Caco-2 (cell line): ENCODE data around the gene PSMA6. TPM values are rescaled to one million over a fixed set of nuclear protein-coding genes. Genes with fewer than 3 reads are reported as not detected.

Experiments used
- BruUV-seq: library from RNA; stranded (reverse); fragments of 400-500 nt; replicated peaks from 2 replicates; lab custom pipeline; 2021; lab: Mats Ljungman, UMichigan
- CTCF ChIA-PET: fragments of 300-600 bp; sonication (Branson Sonifier 250); formaldehyde crosslinking; loops from one replicate; lab custom pipeline; 2022; ENCODE audit warnings: antibody characterized with exemption; lab: Charles Lee
- POLR2A ChIA-PET: fragments of 300-600 bp; sonication (Branson Sonifier 250); formaldehyde crosslinking; loops from one replicate; lab custom pipeline; 2022; ENCODE audit warnings: antibody characterized with exemption; lab: Charles Lee
- DNase-seq, 2 experiments: peaks; one replicate each; pipeline versions ENCODE4 v3.0.0 to v3.0.0-alpha.2; 2020 to 2022
- H3K27me3 ChIP-seq: replicated peaks from 2 replicates; pipeline ENCODE4 v1.6.0; 2011; ENCODE audit warnings: low read length; ENCODE audit not compliant: control insufficient read depth, insufficient read depth
- H3K36me3 ChIP-seq: 2 replicates; pipeline ENCODE4 v1.5.1; 2011; ENCODE audit warnings: low read length; ENCODE audit not compliant: control insufficient read depth, insufficient read depth
- H3K4me1 ChIP-seq: fragments of 250-450 bp; sonication (Bioruptor Pico); 2 replicates; pipeline ENCODE4 v1.5.1; 2020; ENCODE audit warnings: mild to moderate bottlenecking
- H3K4me3 ChIP-seq: 2 replicates; pipeline ENCODE4 v1.5.1; 2011; ENCODE audit warnings: low read depth, mild to moderate bottlenecking, control low read depth, low read length
- H3K9me3 ChIP-seq: fragments of 250-450 bp; sonication (Bioruptor Pico); 2 replicates; pipeline ENCODE4 v1.5.1; 2020; ENCODE audit warnings: mild to moderate bottlenecking, moderate library complexity
- H3K27ac Mint-ChIP-seq: one replicate; pipeline ENCODE4 v1.8.0; 2022; ENCODE audit warnings: mixed read lengths; ENCODE audit not compliant: unreplicated experiment
- H3K27me3 Mint-ChIP-seq: one replicate; pipeline ENCODE4 v1.8.0; 2022; ENCODE audit warnings: mixed read lengths; ENCODE audit not compliant: insufficient read depth, unreplicated experiment
- H3K36me3 Mint-ChIP-seq: one replicate; pipeline ENCODE4 v1.8.0; 2022; ENCODE audit warnings: mild to moderate bottlenecking, mixed read lengths; ENCODE audit not compliant: insufficient read depth, unreplicated experiment
- H3K4me1 Mint-ChIP-seq: one replicate; pipeline ENCODE4 v1.8.0; 2022; ENCODE audit warnings: low read depth, mixed read lengths; ENCODE audit not compliant: unreplicated experiment
- H3K4me3 Mint-ChIP-seq: one replicate; pipeline ENCODE4 v1.8.0; 2022; ENCODE audit warnings: mild to moderate bottlenecking, moderate library complexity, mixed read lengths; ENCODE audit not compliant: unreplicated experiment
- H3K9me3 Mint-ChIP-seq: one replicate; pipeline ENCODE4 v1.8.0; 2022; ENCODE audit warnings: mixed read lengths; ENCODE audit not compliant: unreplicated experiment
- CTCF ChIP-seq, 2 experiments: fragments of 200-600 bp in 1 of 2; IDR thresholded peaks; 1 replicate in 1 of 2; 2 replicates in 1 of 2; pipeline versions ENCODE4 v1.5.1 to v1.8.0; 2011 to 2022; ENCODE audit warnings: antibody characterized with exemption in 1 of 2, control low read depth in 1 of 2, inconsistent platforms in 1 of 2, low read depth in 1 of 2, low read length in 1 of 2, mild to moderate bottlenecking in 1 of 2, moderate library complexity in 1 of 2; ENCODE audit not compliant: insufficient read depth in 1 of 2, severe bottlenecking in 1 of 2, unreplicated experiment in 1 of 2
- intact Hi-C: fragments of 100-400 bp; cut with micrococcal nuclease; formaldehyde crosslinking; loops from one replicate; pipeline ENCODE4 v1.10.0; 2022; ENCODE audit not compliant: unreplicated experiment
- total RNA-seq: library from RNA; stranded (reverse); gene quantifications from 2 replicates; pipeline ENCODE4 v1.2.3, GENCODE V29; 2022

The PSMA6 gene
- total RNA-seq, 1 experiment from 2014 or later = 247 TPM

- Histone ChIP-seq H3K36me3 (no peaks in the 10 kb centered on the region), H3K27me3 (no peaks in the 10 kb centered on the region), H3K4me3 (no peak overlapping the region), H3K4me1 (peaks cover 16% of the 10 kb centered on the region), H3K9me3 (no peaks in the 10 kb centered on the region)
- H3K9me3 Mint-ChIP-seq = no peaks in the 10 kb centered on the region
- H3K36me3 Mint-ChIP-seq = no peaks in the 10 kb centered on the region
- no peak for TF ChIP-seq CTCF (IDR thresholded peaks at IDR 0.05; ENCODE audit: insufficient read depth in 1 of 2, low read depth in 1 of 2, low read length in 1 of 2, severe bottlenecking in 1 of 2, unreplicated experiment in 1 of 2)
- ChIA-PET CTCF (no interaction called here), POLR2A (no interaction called here)
- no peak for DNase-seq
- intact Hi-C loops = no loop called here
- no TSS peak for BruUV-seq
- peaks cover 6% of the 10 kb centered on the region for H3K4me1 Mint-ChIP-seq
- H3K27me3 Mint-ChIP-seq = no peaks in the 10 kb centered on the region
- H3K27ac Mint-ChIP-seq = no peak overlapping the region
- H3K4me3 Mint-ChIP-seq = no peak overlapping the region
These were observed 50.4 kb downstream of the PSMA6 start for GRCh38 chr14:35342489-35343010.

DNA sequence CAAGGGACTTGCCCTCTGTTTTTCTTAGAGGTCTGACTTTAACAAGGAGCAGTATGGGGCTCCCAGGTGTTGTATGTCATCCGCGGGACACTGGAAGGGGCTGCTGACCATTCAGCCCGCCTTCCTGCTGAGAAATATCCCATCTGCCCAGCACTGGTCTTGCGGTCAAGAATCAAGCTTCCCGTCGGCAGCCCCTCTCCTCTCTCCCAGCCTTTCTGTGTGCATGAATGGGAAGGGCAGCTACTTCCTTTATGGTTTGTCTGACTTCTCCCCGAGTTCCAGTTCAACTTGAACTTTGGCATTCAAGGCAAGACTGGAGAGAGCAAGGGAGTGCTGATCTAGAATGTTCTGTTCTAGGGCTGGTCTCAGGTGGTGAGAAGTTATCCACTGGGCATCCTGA lies 51.5 kb downstream of the PSMA6 start:
- H3K27me3 Mint-ChIP-seq = no peaks in the 10 kb centered on the region
- TF ChIP-seq CTCF (IDR thresholded peaks at IDR 0.05; ENCODE audit: insufficient read depth in 1 of 2, low read depth in 1 of 2, low read length in 1 of 2, severe bottlenecking in 1 of 2, unreplicated experiment in 1 of 2) = no peak
- Histone ChIP-seq H3K9me3 (no peaks in the 10 kb centered on the region), H3K4me1 (peaks cover 23% of the 10 kb centered on the region), H3K36me3 (no peaks in the 10 kb centered on the region), H3K27me3 (no peaks in the 10 kb centered on the region), H3K4me3 (no peak overlapping the region)
- ChIA-PET POLR2A (no interaction called here), CTCF (no interaction called here)
- no peaks in the 10 kb centered on the region for H3K36me3 Mint-ChIP-seq
- no TSS peak for BruUV-seq
- no peak overlapping the region for H3K27ac Mint-ChIP-seq
- H3K4me3 Mint-ChIP-seq = no peak overlapping the region
- H3K4me1 Mint-ChIP-seq = peaks cover 15% of the 10 kb centered on the region
- no peak for DNase-seq
- intact Hi-C loops = no loop called here
- H3K9me3 Mint-ChIP-seq = no peaks in the 10 kb centered on the region

DNA sequence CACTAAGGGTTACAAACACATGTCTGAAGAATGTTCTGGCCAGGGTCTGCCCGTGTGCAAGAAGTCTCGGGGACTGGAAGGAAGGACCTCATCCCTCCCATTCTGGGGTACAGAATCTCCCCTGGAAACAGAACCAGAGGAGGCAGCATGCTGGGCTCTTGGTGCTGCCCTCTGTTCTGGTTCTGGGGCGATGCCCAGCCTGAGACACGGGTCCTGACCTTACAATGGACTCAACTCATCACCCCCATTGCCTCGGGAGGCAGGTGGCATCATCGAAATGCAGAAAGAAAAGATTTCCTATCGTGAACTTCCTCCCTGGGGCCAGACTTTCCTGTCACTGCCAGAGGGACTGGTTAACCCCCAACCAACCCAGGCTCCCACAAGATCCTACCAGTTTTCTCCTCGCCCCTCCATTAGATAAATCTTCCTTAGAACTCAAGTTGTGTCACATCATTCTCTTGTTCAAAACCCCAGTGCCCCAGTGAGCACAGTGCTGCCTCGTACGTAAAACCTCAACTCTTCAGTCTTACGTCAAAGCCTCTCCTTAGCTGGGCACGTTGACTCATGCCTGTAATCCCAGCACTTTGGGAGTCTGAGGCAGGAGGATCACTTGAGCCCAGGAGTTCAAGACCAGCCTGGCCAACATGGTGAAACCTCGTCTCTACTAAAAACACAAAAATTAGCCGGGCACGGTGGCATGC lies 52.1 kb downstream of the PSMA6 start:
- TF ChIP-seq CTCF (IDR thresholded peaks at IDR 0.05; ENCODE audit: insufficient read depth in 1 of 2, low read depth in 1 of 2, low read length in 1 of 2, severe bottlenecking in 1 of 2, unreplicated experiment in 1 of 2) = no peak
- POLR2A ChIA-PET = no interaction called here
- no peaks in the 10 kb centered on the region for H3K27me3 ChIP-seq
- Mint-ChIP-seq H3K4me1 (peaks cover 15% of the 10 kb centered on the region), H3K27ac (no peak overlapping the region), H3K4me3 (no peak overlapping the region), H3K27me3 (no peaks in the 10 kb centered on the region), H3K9me3 (no peaks in the 10 kb centered on the region), H3K36me3 (no peaks in the 10 kb centered on the region)
- CTCF ChIA-PET = no interaction called here
- no TSS peak for BruUV-seq
- intact Hi-C loops = no loop called here
- H3K9me3 ChIP-seq = no peaks in the 10 kb centered on the region
- no peak overlapping the region for H3K4me3 ChIP-seq
- peaks cover 23% of the 10 kb centered on the region for H3K4me1 ChIP-seq
- no peak for DNase-seq
- no peaks in the 10 kb centered on the region for H3K36me3 ChIP-seq
